ENCODE measurements around the gene SLC10A2.

SLC10A2 gene

GRCh38 chr13:103000157-103000556, 66.1 kb downstream of the SLC10A2 start:
- Histone ChIP-seq H2BK12ac (ENCODE audit: low read length) (no peak overlapping the region), H2BK120ac (ENCODE audit: insufficient read depth, low read length, poor library complexity) (no peak overlapping the region), H3K23ac (ENCODE audit: low read length) (no peak overlapping the region), H3K36me3 (ENCODE audit: control insufficient read depth in 1 of 2, insufficient read depth in 2 of 2, low read length in 2 of 2) (no peaks in the 10 kb centered on the region), H4K8ac (ENCODE audit: low read depth, low read length) (no peak overlapping the region), H2BK5ac (ENCODE audit: low read depth, low read length, poor library complexity) (no peak overlapping the region), H3K14ac (ENCODE audit: low read length) (no peak overlapping the region), H3K9ac (ENCODE audit: low read length) (no peak overlapping the region), H3K79me1 (ENCODE audit: low read length) (no peaks in the 10 kb centered on the region), H4K12ac (ENCODE audit: low read depth, low read length) (no peak overlapping the region), H3K4me3 (ENCODE audit: low read depth, low read length) (no peak overlapping the region), H3K79me2 (ENCODE audit: control insufficient read depth, insufficient read depth, low read length, poor library complexity) (no peaks in the 10 kb centered on the region), H3K18ac (ENCODE audit: low read length) (no peak overlapping the region), H3K4me1 (ENCODE audit: control insufficient read depth in 1 of 2, insufficient read depth in 2 of 2, low read length in 2 of 2) (peaks cover 0 to 3% of the 10 kb centered on the region in 2 experiments), H3K27ac (ENCODE audit: low read depth, low read length) (no peak overlapping the region), H3K9me3 (ENCODE audit: insufficient read depth, low read depth, low read length) (peaks cover 5% of the 10 kb centered on the region), H2AK5ac (ENCODE audit: low read length) (no peak overlapping the region), H2AFZ (ENCODE audit: insufficient read depth, low read length, poor library complexity) (no peak overlapping the region), H3K4ac (ENCODE audit: low read depth, low read length) (no peak overlapping the region), H4K91ac (ENCODE audit: low read depth, low read length) (no peak overlapping the region), H3K4me2 (ENCODE audit: low read length) (no peak overlapping the region), H3K27me3 (ENCODE audit: insufficient read depth, low read length) (no peaks in the 10 kb centered on the region)
- no peak for DNase-seq
- WGBS (ENCODE audit: extremely low coverage, insufficient coverage, insufficient read length), result no CpG with 5 or more reads among the region's 3 CpGs

GRCh38 chr13:102999499-102999898, 66.7 kb downstream of the SLC10A2 start:
- H4K8ac ChIP-seq (ENCODE audit: low read depth, low read length), result no peak overlapping the region

More at GRCh38 chr13:102999499-102999898, 66.7 kb downstream of the SLC10A2 start:
- WGBS (ENCODE audit: extremely low coverage, insufficient coverage, insufficient read length), result no CpG with 5 or more reads among the region's 2 CpGs
- Histone ChIP-seq H3K9ac (ENCODE audit: low read length) (no peak overlapping the region), H2AFZ (ENCODE audit: insufficient read depth, low read length, poor library complexity) (no peak overlapping the region), H3K14ac (ENCODE audit: low read length) (no peak overlapping the region), H2AK5ac (ENCODE audit: low read length) (no peak overlapping the region), H4K91ac (ENCODE audit: low read depth, low read length) (no peak overlapping the region), H3K18ac (ENCODE audit: low read length) (no peak overlapping the region), H4K12ac (ENCODE audit: low read depth, low read length) (no peak overlapping the region), H3K79me2 (ENCODE audit: control insufficient read depth, insufficient read depth, low read length, poor library complexity) (no peaks in the 10 kb centered on the region), H3K4me3 (ENCODE audit: low read depth, low read length) (no peak overlapping the region), H3K9me3 (ENCODE audit: insufficient read depth, low read depth, low read length) (peaks cover 8% of the 10 kb centered on the region), H3K79me1 (ENCODE audit: low read length) (no peaks in the 10 kb centered on the region), H3K27ac (ENCODE audit: low read depth, low read length) (no peak overlapping the region), H2BK12ac (ENCODE audit: low read length) (no peak overlapping the region), H3K4me2 (ENCODE audit: low read length) (no peak overlapping the region), H2BK120ac (ENCODE audit: insufficient read depth, low read length, poor library complexity) (no peak overlapping the region), H3K36me3 (ENCODE audit: control insufficient read depth in 1 of 2, insufficient read depth in 2 of 2, low read length in 2 of 2) (no peaks in the 10 kb centered on the region), H3K4me1 (ENCODE audit: control insufficient read depth in 1 of 2, insufficient read depth in 2 of 2, low read length in 2 of 2) (peaks cover 0 to 3% of the 10 kb centered on the region in 2 experiments), H3K4ac (ENCODE audit: low read depth, low read length) (no peak overlapping the region), H2BK5ac (ENCODE audit: low read depth, low read length, poor library complexity) (no peak overlapping the region), H3K23ac (ENCODE audit: low read length) (no peak overlapping the region), H3K27me3 (ENCODE audit: insufficient read depth, low read length) (no peaks in the 10 kb centered on the region)
- DNase-seq, result no peak
